ENCODE data around the gene SPRR2A.
"Not testable (repeated sequence)": the region's sequence is repeated elsewhere in the genome, so short reads cannot be mapped to it uniquely, and the experiment has no call there.

SPRR2A gene

DNA sequence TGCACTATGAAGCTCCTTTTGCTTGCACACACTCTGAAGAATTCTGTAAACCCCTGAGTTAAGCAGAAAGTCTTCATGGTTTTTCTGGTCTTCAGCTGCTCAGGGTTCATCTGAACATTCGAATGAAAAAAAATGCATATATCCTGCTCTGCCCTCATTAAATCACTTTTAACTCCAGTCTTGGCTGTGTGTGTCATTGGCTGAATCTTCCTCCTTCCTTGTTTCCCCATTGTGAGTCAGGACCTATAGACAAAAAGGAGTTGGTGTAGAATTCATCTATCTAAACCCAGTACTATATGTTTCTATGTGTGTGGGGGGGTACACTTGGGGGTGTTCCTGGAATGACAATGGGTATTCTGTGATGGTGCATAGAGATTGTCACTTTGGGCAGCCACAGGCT is 32.9 kb downstream of the SPRR2A start:
- no peak for DNase-seq (ENCODE audit: low read depth)

DNA sequence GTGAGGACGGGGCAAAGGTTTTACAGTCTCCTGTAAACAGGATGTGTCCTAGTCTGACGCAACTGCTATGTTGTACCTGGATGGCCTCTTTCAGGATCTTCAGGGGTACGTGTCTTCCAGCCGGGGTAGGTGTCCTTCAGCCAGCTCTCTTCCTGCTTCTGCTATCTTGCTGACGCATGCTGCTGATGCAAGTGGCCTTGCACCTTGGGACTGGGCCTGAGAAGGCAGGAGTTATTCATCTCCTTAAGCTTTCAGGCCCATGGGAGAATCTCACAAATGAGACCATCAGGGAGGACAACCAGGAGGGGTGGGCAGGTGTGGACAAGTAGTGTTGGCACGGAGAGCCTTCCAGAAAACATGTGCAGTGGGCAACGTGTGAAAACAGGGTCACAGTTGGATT is 34.2 kb downstream of the SPRR2A start:
- no peak for DNase-seq (ENCODE audit: low read depth)

DNA sequence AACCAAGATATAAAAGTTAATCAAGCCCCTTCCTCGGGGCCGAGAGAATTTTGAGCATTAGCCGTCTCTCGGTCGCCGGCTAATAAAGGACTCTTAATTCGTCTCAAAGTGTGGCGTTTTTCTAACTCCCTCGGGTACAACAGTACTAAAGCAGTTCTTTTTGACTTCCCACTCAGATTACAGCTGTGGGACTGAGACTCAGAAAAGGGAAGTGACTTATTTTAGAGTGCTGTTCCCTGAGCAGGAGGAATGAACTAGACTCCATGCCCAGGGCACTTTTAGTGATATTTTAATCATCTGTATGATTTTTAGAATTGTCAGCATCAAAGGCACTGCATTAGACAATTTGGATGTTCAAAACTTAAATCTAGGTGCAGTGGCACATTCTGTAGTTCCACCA is 35.0 kb downstream of the SPRR2A start:
- DNase-seq (ENCODE audit: low read depth): not testable (repeated sequence)

DNA sequence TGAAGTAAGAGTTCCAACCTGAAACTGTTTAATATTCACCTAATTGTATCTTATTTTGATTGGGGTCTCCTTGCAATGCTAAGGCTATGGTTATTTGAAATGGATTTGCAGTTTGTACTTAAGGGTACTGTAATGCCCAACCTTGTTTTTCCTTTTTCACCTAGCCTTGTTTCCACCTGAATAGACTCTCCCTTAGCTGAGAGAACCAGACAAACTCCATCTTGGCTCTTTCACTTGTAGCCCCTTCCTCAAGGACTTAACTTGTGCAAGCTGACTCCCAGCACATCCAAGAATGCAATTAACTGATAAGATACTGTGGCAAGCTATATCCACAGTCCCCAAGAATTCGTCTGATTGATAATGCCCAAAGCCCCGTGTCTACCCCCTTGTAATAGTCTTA is 35.5 kb downstream of the SPRR2A start:
- DNase-seq (ENCODE audit: low read depth): not testable (repeated sequence)

DNA sequence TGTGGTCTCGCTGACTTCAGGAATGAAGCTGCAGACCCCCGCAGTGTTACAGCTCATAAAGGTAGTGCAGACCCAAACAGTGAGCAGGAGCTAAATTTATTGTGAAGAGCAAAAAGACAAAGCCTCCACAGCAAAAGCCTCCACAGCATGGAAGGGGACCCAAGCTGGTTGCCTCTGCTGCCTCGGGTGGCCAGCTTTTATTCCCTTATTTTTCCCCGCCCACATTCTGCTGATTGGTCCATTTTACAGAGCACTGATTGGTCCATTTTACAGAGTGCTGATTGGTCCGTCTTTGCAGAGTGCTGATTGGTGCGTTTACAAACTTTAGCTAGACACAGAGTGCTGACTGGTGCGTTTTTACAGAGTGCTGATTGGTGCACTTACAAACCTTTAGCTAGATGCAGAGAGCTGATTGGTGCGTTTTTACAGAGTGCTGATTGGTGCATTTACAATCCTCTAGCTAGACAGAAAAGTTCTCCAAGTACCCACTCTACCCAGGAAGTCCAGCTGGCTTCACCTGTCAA is 46.0 kb downstream of the SPRR2A start:
- DNase-seq (ENCODE audit: low read depth): not testable (repeated sequence)
